HEK293 (cell line): ENCODE results near the gene MRPL39.
A peak's percentile ranks its signal among the peaks of the same experiment; 100 is the strongest.

ENCODE experiments used
- CTCF ChIA-PET: fragments of 350-600 bp; formaldehyde crosslinking; extraction: SDS; loops from one replicate; lab custom pipeline; 2021; ENCODE audit warnings: antibody characterized with exemption; lab: Yijun Ruan, JAX
- POLR2A ChIA-PET: fragments of 300-600 bp; formaldehyde crosslinking; extraction: SDS; loops from one replicate; lab custom pipeline; 2020; ENCODE audit warnings: antibody characterized with exemption, inconsistent platforms; lab: Yijun Ruan, JAX
- H3K27ac ChIP-seq: fragments of 200-500 bp; sonication (Bioruptor generic); 2 replicates; pipeline ENCODE4 v1.5.1; 2014; ENCODE audit warnings: low read depth, low read length, control low read depth, inconsistent platforms; ENCODE audit errors: extremely low read depth
- H3K36me3 ChIP-seq, 2 experiments: fragments of 200-500 bp in 1 of 2; sonication (Bioruptor generic) in 1 of 2; 1 replicate in 1 of 2; 2 replicates in 1 of 2; pipeline ENCODE4 v1.5.1; 2014 to 2017; ENCODE audit warnings: inconsistent platforms in 2 of 2, low read length in 2 of 2; ENCODE audit not compliant: control insufficient read depth in 2 of 2, insufficient read depth in 1 of 2
- H3K4me1 ChIP-seq: fragments of 200-500 bp; sonication (Bioruptor generic); 2 replicates; pipeline ENCODE4 v1.5.1; 2014; ENCODE audit warnings: mild to moderate bottlenecking, low read length, inconsistent platforms; ENCODE audit not compliant: control insufficient read depth, insufficient read depth
- H3K4me3 ChIP-seq: 2 replicates; pipeline ENCODE4 v1.5.1; 2011; ENCODE audit warnings: low read depth, mild to moderate bottlenecking, control low read depth, low read length, moderate library complexity
- H3K9me3 ChIP-seq: fragments of 200-500 bp; sonication (Bioruptor generic); 2 replicates; pipeline ENCODE4 v1.5.1; 2014; ENCODE audit warnings: low read depth, low read length, inconsistent platforms; ENCODE audit not compliant: control insufficient read depth, insufficient read depth
- EGR2 ChIP-seq: fragments of 450-650 bp; formaldehyde crosslinking; IDR thresholded peaks from 2 replicates; pipeline ENCODE4 v1.5.1; 2016; ENCODE audit warnings: low read depth, missing biosample characterization, missing genetic modification characterization
- FEZF1 ChIP-seq: fragments of 450-650 bp; formaldehyde crosslinking; IDR thresholded peaks from 2 replicates; pipeline ENCODE4 v1.5.1; 2016; ENCODE audit warnings: missing biosample characterization, missing genetic modification characterization
- GFI1B ChIP-seq: fragments of 450-650 bp; formaldehyde crosslinking; IDR thresholded peaks from 2 replicates; pipeline ENCODE4 v1.5.1; 2016; ENCODE audit warnings: missing biosample characterization, missing genetic modification characterization
- KLF16 ChIP-seq: fragments of 450-650 bp; formaldehyde crosslinking; IDR thresholded peaks from 2 replicates; pipeline ENCODE4 v1.5.1; 2017; ENCODE audit warnings: missing biosample characterization, missing genetic modification characterization
- MEIS1 ChIP-seq: sonication (generic); formaldehyde crosslinking; IDR thresholded peaks from 2 replicates; pipeline ENCODE4 v1.8.1; 2022; ENCODE audit warnings: missing genetic modification reagents, mild to moderate bottlenecking, borderline replicate concordance
- MZF1 ChIP-seq: fragments of 450-650 bp; formaldehyde crosslinking; IDR thresholded peaks from 2 replicates; pipeline ENCODE4 v1.5.1; 2017; ENCODE audit warnings: missing biosample characterization, missing genetic modification characterization, borderline replicate concordance
- PBX3 ChIP-seq: sonication (generic); formaldehyde crosslinking; IDR thresholded peaks from 2 replicates; pipeline ENCODE4 v1.8.1; 2022; ENCODE audit warnings: mild to moderate bottlenecking, moderate library complexity, missing genetic modification reagents
- PRDM1 ChIP-seq: fragments of 450-650 bp; formaldehyde crosslinking; IDR thresholded peaks from 2 replicates; pipeline ENCODE4; 2016; ENCODE audit warnings: missing biosample characterization, missing genetic modification characterization
- PRDM6 ChIP-seq: fragments of 450-650 bp; formaldehyde crosslinking; IDR thresholded peaks from 2 replicates; pipeline ENCODE4 v1.5.1; 2017; ENCODE audit warnings: missing biosample characterization, missing genetic modification characterization
- TRIM28 ChIP-seq: IDR thresholded peaks from 2 replicates; pipeline ENCODE4 v1.6.1; 2011; ENCODE audit warnings: low read length, control low read depth, borderline replicate concordance
- WT1 ChIP-seq: fragments of 450-650 bp; formaldehyde crosslinking; IDR thresholded peaks from 2 replicates; pipeline ENCODE4 v1.5.1; 2016; ENCODE audit warnings: missing biosample characterization, missing genetic modification characterization
- ZBTB20 ChIP-seq: fragments of 450-650 bp; formaldehyde crosslinking; IDR thresholded peaks from 2 replicates; pipeline ENCODE4 v1.5.1; 2016; ENCODE audit warnings: missing biosample characterization, missing genetic modification characterization
- ZBTB44 ChIP-seq: fragments of 450-650 bp; IDR thresholded peaks from 2 replicates; pipeline ENCODE4 v1.5.1; 2018; ENCODE audit warnings: missing biosample characterization, mild to moderate bottlenecking, missing genetic modification characterization
- ZFP3 ChIP-seq: fragments of 450-650 bp; formaldehyde crosslinking; IDR thresholded peaks from 2 replicates; pipeline ENCODE4 v1.5.1; 2016; ENCODE audit warnings: low read depth, missing biosample characterization, missing genetic modification characterization
- ZNF175 ChIP-seq: fragments of 450-650 bp; formaldehyde crosslinking; IDR thresholded peaks from 2 replicates; pipeline ENCODE4 v1.5.1; 2016; ENCODE audit warnings: missing biosample characterization, missing genetic modification characterization
- ZNF23 ChIP-seq: fragments of 450-650 bp; formaldehyde crosslinking; IDR thresholded peaks from 2 replicates; pipeline ENCODE4 v1.5.1; 2016; ENCODE audit warnings: missing biosample characterization, missing genetic modification characterization, borderline replicate concordance
- ZNF24 ChIP-seq: fragments of 450-650 bp; formaldehyde crosslinking; IDR thresholded peaks from 2 replicates; pipeline ENCODE4 v1.5.1; 2016; ENCODE audit warnings: missing biosample characterization, missing genetic modification characterization
- ZNF366 ChIP-seq: fragments of 450-650 bp; formaldehyde crosslinking; conservative IDR thresholded peaks from 2 replicates; pipeline ENCODE4 v1.5.1; 2016; ENCODE audit warnings: missing biosample characterization, missing genetic modification characterization
- ZNF423 ChIP-seq: fragments of 450-650 bp; formaldehyde crosslinking; IDR thresholded peaks from 2 replicates; pipeline ENCODE4 v1.5.1; 2016; ENCODE audit warnings: missing biosample characterization, missing genetic modification characterization
- ZNF544 ChIP-seq: fragments of 450-650 bp; formaldehyde crosslinking; IDR thresholded peaks from 2 replicates; pipeline ENCODE4 v1.5.0; 2017; ENCODE audit warnings: missing biosample characterization, missing genetic modification characterization
- ZNF549 ChIP-seq: fragments of 450-650 bp; IDR thresholded peaks from 2 replicates; pipeline ENCODE4 v1.5.1; 2018; ENCODE audit warnings: missing biosample characterization, missing genetic modification characterization, mild to moderate bottlenecking, inconsistent platforms, moderate library complexity
- ZNF596 ChIP-seq: fragments of 450-650 bp; IDR thresholded peaks from 2 replicates; pipeline ENCODE4 v1.5.0; 2018; ENCODE audit warnings: missing biosample characterization, mild to moderate bottlenecking, missing genetic modification characterization, moderate library complexity
- ZNF660 ChIP-seq: fragments of 450-650 bp; IDR thresholded peaks from 2 replicates; pipeline ENCODE4 v1.5.1; 2018; ENCODE audit warnings: missing biosample characterization, mild to moderate bottlenecking, missing genetic modification characterization
- ZNF76 ChIP-seq: fragments of 450-650 bp; formaldehyde crosslinking; IDR thresholded peaks from 2 replicates; pipeline ENCODE4; 2016; ENCODE audit warnings: low read depth, missing biosample characterization, missing genetic modification characterization, borderline replicate concordance

Gene MRPL39

GRCh38 chr21:25646474-25646873 lies 39.2 kb upstream of the MRPL39 start:
- no peaks in the 10 kb centered on the region for H3K4me1 ChIP-seq
- no peaks in the 10 kb centered on the region for H3K36me3 ChIP-seq
- TF ChIP-seq FEZF1 (peak; percentile 56; the same call in 1 of the 2 replicates), PRDM6 (tag by site-specific recombination) (peak; percentile 38; the same call in 1 of the 2 replicates), PBX3 (CRISPR knock-in tag) (no peak), ZNF596 (tag by site-specific recombination) (peak; percentile 74), TRIM28 (no peak), ZNF76 (tag by site-specific recombination) (no peak)
- TF ChIP-seq, all 188 proteins: peak for 3
- Histone ChIP-seq H3K9me3 (no peaks in the 10 kb centered on the region), H3K4me3 (no peak overlapping the region), H3K27ac (no peak overlapping the region)
- ChIA-PET CTCF (no interaction called here), POLR2A (no interaction called here)

- CTCF ChIA-PET, result interaction anchor here (1.3 kb wide), 1 partner anchor 35 kb away, joined by 5 read pairs; no protein-coding TSS in a partner anchor
- no peak overlapping the region for H3K27ac ChIP-seq
- no peaks in the 10 kb centered on the region for H3K9me3 ChIP-seq
Observed at GRCh38 chr21:25643486-25643885, 36.2 kb upstream of the MRPL39 start.

DNA sequence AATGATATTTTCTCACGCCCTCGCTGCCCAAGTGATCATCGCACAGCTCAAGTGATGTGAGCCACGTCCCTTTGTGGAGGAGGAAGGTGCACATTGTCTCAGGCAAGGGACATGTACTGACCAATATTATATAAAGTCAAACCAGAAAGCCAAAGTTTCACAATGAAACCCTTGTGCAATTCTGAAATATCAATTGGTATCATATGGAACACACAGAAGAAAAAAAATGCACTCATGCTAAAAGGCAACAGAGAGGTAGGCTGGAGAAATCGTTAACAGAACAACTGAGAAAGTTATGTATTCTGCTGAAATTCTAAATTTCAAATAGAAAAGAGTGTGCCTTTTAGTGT lies 33.6 kb upstream of the MRPL39 start:
- CTCF ChIA-PET, result interaction anchor here (0.7 kb wide), 1 partner anchor 913 kb away, joined by 3 read pairs; no protein-coding TSS in a partner anchor
- no peaks in the 10 kb centered on the region for H3K36me3 ChIP-seq
- POLR2A ChIA-PET, result no interaction called here
- H3K4me3 ChIP-seq, result no peak overlapping the region
- TF ChIP-seq MEIS1 (no peak), GFI1B (tag by site-specific recombination) (no peak), KLF16 (tag by site-specific recombination) (no peak), TRIM28 (no peak), ZNF23 (tag by site-specific recombination) (no peak), WT1 (tag by site-specific recombination) (no peak)
- TF ChIP-seq, all 188 proteins: peak for 0
- H3K9me3 ChIP-seq, result no peaks in the 10 kb centered on the region
- H3K27ac ChIP-seq, result no peak overlapping the region
- H3K4me1 ChIP-seq, result no peaks in the 10 kb centered on the region

More at GRCh38 chr21:25643486-25643885, 36.2 kb upstream of the MRPL39 start:
- POLR2A ChIA-PET, result no interaction called here
- H3K4me1 ChIP-seq, result no peaks in the 10 kb centered on the region
- TF ChIP-seq EGR2 (tag by site-specific recombination) (peak; percentile 33; the same call in 1 of the 2 replicates), MZF1 (tag by site-specific recombination) (no peak)
- no peak overlapping the region for H3K4me3 ChIP-seq
- no peaks in the 10 kb centered on the region for H3K36me3 ChIP-seq

DNA sequence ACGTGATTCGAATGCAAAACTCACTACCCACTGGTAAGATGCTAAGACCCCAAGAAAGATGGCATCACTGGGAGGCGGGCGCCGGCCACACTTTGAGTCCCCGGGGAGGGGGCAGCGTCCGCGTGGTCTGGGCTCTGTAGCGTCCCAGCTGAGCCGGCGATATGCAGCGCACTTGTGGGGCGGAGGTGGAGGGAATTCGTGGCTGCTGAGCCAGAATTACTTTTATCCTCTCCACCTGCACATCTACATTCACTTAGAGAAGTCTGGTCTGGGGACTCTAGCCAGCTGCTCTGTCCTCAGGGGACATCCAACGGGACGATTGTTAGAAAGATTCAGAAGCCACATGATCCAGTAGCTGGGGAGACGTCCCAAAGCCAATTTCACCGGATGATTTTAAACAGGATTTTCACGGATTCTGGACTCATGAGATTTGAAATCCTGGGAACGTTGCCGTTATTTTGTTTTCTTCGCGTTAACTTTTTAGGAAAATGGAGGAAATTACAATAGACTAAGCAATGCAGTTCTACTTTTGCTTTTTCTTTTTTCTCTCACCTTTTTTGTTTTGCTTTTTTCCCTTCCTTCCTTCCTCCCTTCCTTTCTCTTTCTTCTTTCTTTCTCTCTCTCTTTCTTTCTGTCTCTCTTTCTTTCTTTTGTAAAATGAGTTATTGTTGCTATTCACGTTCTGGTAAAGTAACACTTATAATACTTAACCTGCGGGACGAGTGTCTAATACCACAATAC lies 33.1 kb upstream of the MRPL39 start:
- ChIA-PET POLR2A (no interaction called here), CTCF (interaction anchor here (0.7 kb wide), 1 partner anchor 913 kb away, joined by 3 read pairs; no protein-coding TSS in a partner anchor)
- Histone ChIP-seq H3K4me1 (no peaks in the 10 kb centered on the region), H3K9me3 (no peaks in the 10 kb centered on the region), H3K27ac (peak overlapping the region; percentile 57; the same call in 1 of the 2 replicates), H3K36me3 (no peaks in the 10 kb centered on the region), H3K4me3 (peak overlapping the region; percentile 63)
- no peak for TF ChIP-seq ZNF544
- peak; percentile 97 for TF ChIP-seq PRDM1 (tag by site-specific recombination)
- no peak for TF ChIP-seq ZNF175
- TF ChIP-seq ZBTB20 (tag by site-specific recombination), result no peak
- no peak for TF ChIP-seq ZNF660
- TF ChIP-seq ZFP3 (tag by site-specific recombination), result no peak
- no peak for TF ChIP-seq ZBTB44 (tag by site-specific recombination)
- TF ChIP-seq ZNF366 (tag by site-specific recombination), result peak; percentile 80
- TF ChIP-seq ZNF596 (tag by site-specific recombination), result no peak
- no peak for TF ChIP-seq ZNF24 (tag by site-specific recombination)
- TF ChIP-seq ZNF549 (tag by site-specific recombination), result no peak
- TF ChIP-seq ZNF23 (tag by site-specific recombination), result no peak
- no peak for TF ChIP-seq ZNF423
